CD4-positive, alpha-beta T cell (primary cell): ENCODE results near the gene PDLIM5. TPM values are rescaled to one million over a fixed set of nuclear protein-coding genes. Genes with fewer than 3 reads are reported as not detected.

Source experiments
- ATAC-seq: fragments of 200-7000 bp; cut with Tn5 transposase; one replicate; pipeline ENCODE4 v1.10.0; 2022; ENCODE audit warnings: mild to moderate bottlenecking; ENCODE audit not compliant: poor library complexity
- CTCF ChIA-PET: fragments of 350-600 bp; sonication (Branson Sonifier 250); formaldehyde crosslinking; loops from one replicate; lab custom pipeline; 2021; ENCODE audit warnings: antibody characterized with exemption, inconsistent platforms; lab: Charles Lee
- POLR2A ChIA-PET: fragments of 350-600 bp; sonication (Branson Sonifier 250); formaldehyde crosslinking; loops from one replicate; lab custom pipeline; 2021; ENCODE audit warnings: antibody characterized with exemption, inconsistent platforms; lab: Charles Lee
- DNase-seq, 14 experiments: peaks; one replicate each; pipeline ENCODE4 v3.0.0-alpha.2; 2013 to 2020; ENCODE audit warnings: mixed read lengths in 2 of 14
- H3K27ac ChIP-seq, 2 donors: one replicate each; pipeline versions ENCODE4 v1.5.1 to v1.7.0; 2013; ENCODE audit warnings: low read length in 2 of 2, low read depth in 1 of 2, mild to moderate bottlenecking in 1 of 2
- H3K27me3 ChIP-seq, 2 experiments: 1 replicate in 1 of 2; 2 replicates in 1 of 2; pipeline versions ENCODE4 v1.6.1 to v1.7.0; 2013; ENCODE audit warnings: low read length in 2 of 2, control low read depth in 1 of 2, mild to moderate bottlenecking in 1 of 2, moderate library complexity in 1 of 2; ENCODE audit not compliant: insufficient read depth in 2 of 2, control insufficient read depth in 1 of 2
- H3K36me3 ChIP-seq: one replicate; pipeline ENCODE4 v1.6.1; 2013; ENCODE audit warnings: low read length, control low read depth; ENCODE audit not compliant: insufficient read depth
- H3K4me1 ChIP-seq: one replicate; pipeline ENCODE4 v1.6.1; 2013; ENCODE audit warnings: low read length, control low read depth; ENCODE audit not compliant: insufficient read depth
- H3K4me3 ChIP-seq: one replicate; pipeline ENCODE4 v1.5.1; 2013; ENCODE audit warnings: mild to moderate bottlenecking, low read length, moderate library complexity
- H3K9me3 ChIP-seq, 2 experiments: 1 replicate in 1 of 2; 2 replicates in 1 of 2; pipeline versions ENCODE4 v1.6.1 to v1.7.0; 2013; ENCODE audit warnings: low read length in 2 of 2, mild to moderate bottlenecking in 2 of 2, control low read depth in 1 of 2, moderate library complexity in 1 of 2; ENCODE audit not compliant: control insufficient read depth in 1 of 2, insufficient read depth in 1 of 2
- H3K27ac Mint-ChIP-seq: one replicate; pipeline ENCODE4 v1.8.0; 2020; ENCODE audit warnings: mixed read lengths
- H3K27me3 Mint-ChIP-seq: one replicate; pipeline ENCODE4 v1.8.0; 2021; ENCODE audit warnings: mixed read lengths
- H3K36me3 Mint-ChIP-seq: one replicate; pipeline ENCODE4 v1.8.0; 2021; ENCODE audit warnings: low read depth, mixed read lengths
- H3K4me1 Mint-ChIP-seq: one replicate; pipeline ENCODE4 v1.8.0; 2021; ENCODE audit warnings: low read depth, mixed read lengths
- H3K4me3 Mint-ChIP-seq: one replicate; pipeline ENCODE4 v1.8.0; 2020; ENCODE audit warnings: mild to moderate bottlenecking, mixed read lengths
- H3K9me3 Mint-ChIP-seq: one replicate; pipeline ENCODE4 v1.8.0; 2020; ENCODE audit warnings: mixed read lengths
- intact Hi-C, 2 experiments: fragments of 100-400 bp; cut with DNase I in 1 of 2; cut with micrococcal nuclease in 1 of 2; formaldehyde crosslinking; loops; one replicate each; pipeline versions ENCODE4 v1.15.1 to v1.9.0; 2023 to 2025; cut with DNase I, micrococcal nuclease
- total RNA-seq, 174 experiments: library from RNA in 2 of 174; stranded (reverse) in 2 of 174; gene quantifications; one replicate each; pipeline ENCODE4 v1.2.3 and lab custom pipeline; 2021 to 2026
- TF ChIP-seq, protein P1 (sequence below): fragments of 200-600 bp; IDR thresholded peaks from one replicate; pipeline ENCODE4 v1.8.0; 2022; ENCODE audit warnings: antibody characterized with exemption, mild to moderate bottlenecking

The PDLIM5 gene
- total RNA-seq, 2 experiments from 2014 or later = 23.0 to 23.1 TPM

- intact Hi-C loops = no loop called here
- Histone ChIP-seq H3K4me3 (no peak overlapping the region), H3K9me3 (no peaks in the 10 kb centered on the region), H3K36me3 (peaks cover 5% of the 10 kb centered on the region), H3K27ac (no peak overlapping the region), H3K4me1 (no peaks in the 10 kb centered on the region), H3K27me3 (no peaks in the 10 kb centered on the region)
- ATAC-seq (no peak), DNase-seq (no peak)
- no peaks in the 10 kb centered on the region for H3K4me1 Mint-ChIP-seq
- H3K9me3 Mint-ChIP-seq = no peaks in the 10 kb centered on the region
- no peak overlapping the region for H3K27ac Mint-ChIP-seq
- CTCF ChIA-PET = no interaction called here
- H3K4me3 Mint-ChIP-seq = no peak overlapping the region
- TF ChIP-seq, protein P1, sequence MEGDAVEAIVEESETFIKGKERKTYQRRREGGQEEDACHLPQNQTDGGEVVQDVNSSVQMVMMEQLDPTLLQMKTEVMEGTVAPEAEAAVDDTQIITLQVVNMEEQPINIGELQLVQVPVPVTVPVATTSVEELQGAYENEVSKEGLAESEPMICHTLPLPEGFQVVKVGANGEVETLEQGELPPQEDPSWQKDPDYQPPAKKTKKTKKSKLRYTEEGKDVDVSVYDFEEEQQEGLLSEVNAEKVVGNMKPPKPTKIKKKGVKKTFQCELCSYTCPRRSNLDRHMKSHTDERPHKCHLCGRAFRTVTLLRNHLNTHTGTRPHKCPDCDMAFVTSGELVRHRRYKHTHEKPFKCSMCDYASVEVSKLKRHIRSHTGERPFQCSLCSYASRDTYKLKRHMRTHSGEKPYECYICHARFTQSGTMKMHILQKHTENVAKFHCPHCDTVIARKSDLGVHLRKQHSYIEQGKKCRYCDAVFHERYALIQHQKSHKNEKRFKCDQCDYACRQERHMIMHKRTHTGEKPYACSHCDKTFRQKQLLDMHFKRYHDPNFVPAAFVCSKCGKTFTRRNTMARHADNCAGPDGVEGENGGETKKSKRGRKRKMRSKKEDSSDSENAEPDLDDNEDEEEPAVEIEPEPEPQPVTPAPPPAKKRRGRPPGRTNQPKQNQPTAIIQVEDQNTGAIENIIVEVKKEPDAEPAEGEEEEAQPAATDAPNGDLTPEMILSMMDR = no peak
- H3K27me3 Mint-ChIP-seq = no peaks in the 10 kb centered on the region
- peaks cover 35% of the 10 kb centered on the region for H3K36me3 Mint-ChIP-seq
- POLR2A ChIA-PET = no interaction called here
These were observed 197.8 kb downstream of the PDLIM5 start for GRCh38 chr4:94649381-94650133.

- TF ChIP-seq, protein P1 = no peak
- DNase-seq (no peak), ATAC-seq (no peak)
- H3K4me3 Mint-ChIP-seq = no peak overlapping the region
- Histone ChIP-seq H3K4me3 (no peak overlapping the region), H3K9me3 (no peaks in the 10 kb centered on the region), H3K4me1 (no peaks in the 10 kb centered on the region), H3K27me3 (no peaks in the 10 kb centered on the region), H3K27ac (no peak overlapping the region), H3K36me3 (peaks cover 5% of the 10 kb centered on the region)
- CTCF ChIA-PET = no interaction called here
- intact Hi-C loops = no loop called here
- H3K36me3 Mint-ChIP-seq = peaks cover 35% of the 10 kb centered on the region
- no peaks in the 10 kb centered on the region for H3K4me1 Mint-ChIP-seq
- no peaks in the 10 kb centered on the region for H3K9me3 Mint-ChIP-seq
- H3K27me3 Mint-ChIP-seq = no peaks in the 10 kb centered on the region
- POLR2A ChIA-PET = no interaction called here
- no peak overlapping the region for H3K27ac Mint-ChIP-seq
These were observed 198.4 kb downstream of the PDLIM5 start for GRCh38 chr4:94650134-94650495.

DNA sequence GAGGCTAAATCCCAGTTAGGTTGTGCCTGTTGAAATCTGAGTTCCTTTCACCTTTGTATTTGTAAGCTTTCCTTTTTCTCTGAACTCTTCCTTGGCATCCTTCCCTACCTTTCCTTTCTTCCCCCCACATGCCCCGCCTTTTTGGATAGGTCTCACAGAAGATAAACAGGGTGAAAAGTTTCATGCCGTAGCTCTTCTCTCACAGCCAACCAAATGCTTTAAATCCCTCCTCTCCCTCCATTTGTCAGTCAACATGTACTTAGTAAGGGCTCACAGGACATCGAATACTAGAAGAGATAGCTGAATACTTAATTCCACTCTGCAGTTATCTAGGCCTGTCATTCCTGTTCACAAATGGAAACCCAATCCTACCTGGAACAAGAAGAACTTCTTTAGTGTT is 198.9 kb downstream of the PDLIM5 start:
- H3K4me3 Mint-ChIP-seq = no peak overlapping the region
- H3K4me1 Mint-ChIP-seq = no peaks in the 10 kb centered on the region

More for the DNA sequence above, 198.9 kb downstream of the PDLIM5 start:
- no peak overlapping the region for H3K27ac Mint-ChIP-seq
- Histone ChIP-seq H3K9me3 (no peaks in the 10 kb centered on the region), H3K27ac (no peak overlapping the region), H3K4me3 (no peak overlapping the region), H3K27me3 (no peaks in the 10 kb centered on the region), H3K4me1 (no peaks in the 10 kb centered on the region), H3K36me3 (peaks cover 5% of the 10 kb centered on the region)
- intact Hi-C loops = no loop called here
- DNase-seq (no peak), ATAC-seq (no peak)
- no peaks in the 10 kb centered on the region for H3K27me3 Mint-ChIP-seq
- TF ChIP-seq, protein P1 = no peak
- ChIA-PET POLR2A (no interaction called here), CTCF (no interaction called here)
- no peaks in the 10 kb centered on the region for H3K9me3 Mint-ChIP-seq
- H3K36me3 Mint-ChIP-seq = peaks cover 32% of the 10 kb centered on the region
